ENCODE measurements around the gene ATP6V1G3. TPM values are rescaled to one million over a fixed set of nuclear protein-coding genes. Genes with fewer than 3 reads are reported as not detected.

ATP6V1G3 gene
- total and polyA plus RNA-seq, 9 of the 15 experiments (the other 6 are each of a cell fraction or from before 2014, with no cell fraction given), result 0.32 TPM; not detected in 8

DNA sequence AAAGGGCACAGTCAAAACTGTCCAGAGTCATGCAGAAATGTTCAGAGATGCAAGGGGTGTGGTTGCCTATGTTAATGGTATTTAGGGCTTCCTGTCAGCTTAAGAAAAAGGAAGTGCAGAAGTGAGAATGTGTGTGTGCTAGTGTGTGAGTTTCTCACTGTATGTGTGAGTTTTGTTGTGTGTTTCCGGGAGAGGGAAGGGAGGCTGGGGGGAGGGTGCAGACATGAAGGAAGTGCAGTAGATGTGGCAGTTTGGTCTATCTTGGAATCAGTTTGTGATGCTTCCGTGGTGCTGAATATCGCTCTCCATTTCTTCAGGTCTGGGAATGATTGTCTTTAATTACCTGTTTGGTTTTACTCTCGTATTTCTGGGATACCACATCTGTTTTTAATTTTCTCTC, 16.5 kb upstream of the ATP6V1G3 start (continued):
- TF ChIP-seq, protein P1, sequence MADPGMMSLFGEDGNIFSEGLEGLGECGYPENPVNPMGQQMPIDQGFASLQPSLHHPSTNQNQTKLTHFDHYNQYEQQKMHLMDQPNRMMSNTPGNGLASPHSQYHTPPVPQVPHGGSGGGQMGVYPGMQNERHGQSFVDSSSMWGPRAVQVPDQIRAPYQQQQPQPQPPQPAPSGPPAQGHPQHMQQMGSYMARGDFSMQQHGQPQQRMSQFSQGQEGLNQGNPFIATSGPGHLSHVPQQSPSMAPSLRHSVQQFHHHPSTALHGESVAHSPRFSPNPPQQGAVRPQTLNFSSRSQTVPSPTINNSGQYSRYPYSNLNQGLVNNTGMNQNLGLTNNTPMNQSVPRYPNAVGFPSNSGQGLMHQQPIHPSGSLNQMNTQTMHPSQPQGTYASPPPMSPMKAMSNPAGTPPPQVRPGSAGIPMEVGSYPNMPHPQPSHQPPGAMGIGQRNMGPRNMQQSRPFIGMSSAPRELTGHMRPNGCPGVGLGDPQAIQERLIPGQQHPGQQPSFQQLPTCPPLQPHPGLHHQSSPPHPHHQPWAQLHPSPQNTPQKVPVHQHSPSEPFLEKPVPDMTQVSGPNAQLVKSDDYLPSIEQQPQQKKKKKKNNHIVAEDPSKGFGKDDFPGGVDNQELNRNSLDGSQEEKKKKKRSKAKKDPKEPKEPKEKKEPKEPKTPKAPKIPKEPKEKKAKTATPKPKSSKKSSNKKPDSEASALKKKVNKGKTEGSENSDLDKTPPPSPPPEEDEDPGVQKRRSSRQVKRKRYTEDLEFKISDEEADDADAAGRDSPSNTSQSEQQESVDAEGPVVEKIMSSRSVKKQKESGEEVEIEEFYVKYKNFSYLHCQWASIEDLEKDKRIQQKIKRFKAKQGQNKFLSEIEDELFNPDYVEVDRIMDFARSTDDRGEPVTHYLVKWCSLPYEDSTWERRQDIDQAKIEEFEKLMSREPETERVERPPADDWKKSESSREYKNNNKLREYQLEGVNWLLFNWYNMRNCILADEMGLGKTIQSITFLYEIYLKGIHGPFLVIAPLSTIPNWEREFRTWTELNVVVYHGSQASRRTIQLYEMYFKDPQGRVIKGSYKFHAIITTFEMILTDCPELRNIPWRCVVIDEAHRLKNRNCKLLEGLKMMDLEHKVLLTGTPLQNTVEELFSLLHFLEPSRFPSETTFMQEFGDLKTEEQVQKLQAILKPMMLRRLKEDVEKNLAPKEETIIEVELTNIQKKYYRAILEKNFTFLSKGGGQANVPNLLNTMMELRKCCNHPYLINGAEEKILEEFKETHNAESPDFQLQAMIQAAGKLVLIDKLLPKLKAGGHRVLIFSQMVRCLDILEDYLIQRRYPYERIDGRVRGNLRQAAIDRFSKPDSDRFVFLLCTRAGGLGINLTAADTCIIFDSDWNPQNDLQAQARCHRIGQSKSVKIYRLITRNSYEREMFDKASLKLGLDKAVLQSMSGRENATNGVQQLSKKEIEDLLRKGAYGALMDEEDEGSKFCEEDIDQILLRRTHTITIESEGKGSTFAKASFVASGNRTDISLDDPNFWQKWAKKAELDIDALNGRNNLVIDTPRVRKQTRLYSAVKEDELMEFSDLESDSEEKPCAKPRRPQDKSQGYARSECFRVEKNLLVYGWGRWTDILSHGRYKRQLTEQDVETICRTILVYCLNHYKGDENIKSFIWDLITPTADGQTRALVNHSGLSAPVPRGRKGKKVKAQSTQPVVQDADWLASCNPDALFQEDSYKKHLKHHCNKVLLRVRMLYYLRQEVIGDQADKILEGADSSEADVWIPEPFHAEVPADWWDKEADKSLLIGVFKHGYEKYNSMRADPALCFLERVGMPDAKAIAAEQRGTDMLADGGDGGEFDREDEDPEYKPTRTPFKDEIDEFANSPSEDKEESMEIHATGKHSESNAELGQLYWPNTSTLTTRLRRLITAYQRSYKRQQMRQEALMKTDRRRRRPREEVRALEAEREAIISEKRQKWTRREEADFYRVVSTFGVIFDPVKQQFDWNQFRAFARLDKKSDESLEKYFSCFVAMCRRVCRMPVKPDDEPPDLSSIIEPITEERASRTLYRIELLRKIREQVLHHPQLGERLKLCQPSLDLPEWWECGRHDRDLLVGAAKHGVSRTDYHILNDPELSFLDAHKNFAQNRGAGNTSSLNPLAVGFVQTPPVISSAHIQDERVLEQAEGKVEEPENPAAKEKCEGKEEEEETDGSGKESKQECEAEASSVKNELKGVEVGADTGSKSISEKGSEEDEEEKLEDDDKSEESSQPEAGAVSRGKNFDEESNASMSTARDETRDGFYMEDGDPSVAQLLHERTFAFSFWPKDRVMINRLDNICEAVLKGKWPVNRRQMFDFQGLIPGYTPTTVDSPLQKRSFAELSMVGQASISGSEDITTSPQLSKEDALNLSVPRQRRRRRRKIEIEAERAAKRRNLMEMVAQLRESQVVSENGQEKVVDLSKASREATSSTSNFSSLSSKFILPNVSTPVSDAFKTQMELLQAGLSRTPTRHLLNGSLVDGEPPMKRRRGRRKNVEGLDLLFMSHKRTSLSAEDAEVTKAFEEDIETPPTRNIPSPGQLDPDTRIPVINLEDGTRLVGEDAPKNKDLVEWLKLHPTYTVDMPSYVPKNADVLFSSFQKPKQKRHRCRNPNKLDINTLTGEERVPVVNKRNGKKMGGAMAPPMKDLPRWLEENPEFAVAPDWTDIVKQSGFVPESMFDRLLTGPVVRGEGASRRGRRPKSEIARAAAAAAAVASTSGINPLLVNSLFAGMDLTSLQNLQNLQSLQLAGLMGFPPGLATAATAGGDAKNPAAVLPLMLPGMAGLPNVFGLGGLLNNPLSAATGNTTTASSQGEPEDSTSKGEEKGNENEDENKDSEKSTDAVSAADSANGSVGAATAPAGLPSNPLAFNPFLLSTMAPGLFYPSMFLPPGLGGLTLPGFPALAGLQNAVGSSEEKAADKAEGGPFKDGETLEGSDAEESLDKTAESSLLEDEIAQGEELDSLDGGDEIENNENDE (IDR thresholded peaks at IDR 0.05; ENCODE audit: low read depth, low read length), result no peak
- no peak for TF ChIP-seq ZNF551 (CRISPR knock-in tag; IDR thresholded peaks at IDR 0.05)
- TF ChIP-seq, protein P2, sequence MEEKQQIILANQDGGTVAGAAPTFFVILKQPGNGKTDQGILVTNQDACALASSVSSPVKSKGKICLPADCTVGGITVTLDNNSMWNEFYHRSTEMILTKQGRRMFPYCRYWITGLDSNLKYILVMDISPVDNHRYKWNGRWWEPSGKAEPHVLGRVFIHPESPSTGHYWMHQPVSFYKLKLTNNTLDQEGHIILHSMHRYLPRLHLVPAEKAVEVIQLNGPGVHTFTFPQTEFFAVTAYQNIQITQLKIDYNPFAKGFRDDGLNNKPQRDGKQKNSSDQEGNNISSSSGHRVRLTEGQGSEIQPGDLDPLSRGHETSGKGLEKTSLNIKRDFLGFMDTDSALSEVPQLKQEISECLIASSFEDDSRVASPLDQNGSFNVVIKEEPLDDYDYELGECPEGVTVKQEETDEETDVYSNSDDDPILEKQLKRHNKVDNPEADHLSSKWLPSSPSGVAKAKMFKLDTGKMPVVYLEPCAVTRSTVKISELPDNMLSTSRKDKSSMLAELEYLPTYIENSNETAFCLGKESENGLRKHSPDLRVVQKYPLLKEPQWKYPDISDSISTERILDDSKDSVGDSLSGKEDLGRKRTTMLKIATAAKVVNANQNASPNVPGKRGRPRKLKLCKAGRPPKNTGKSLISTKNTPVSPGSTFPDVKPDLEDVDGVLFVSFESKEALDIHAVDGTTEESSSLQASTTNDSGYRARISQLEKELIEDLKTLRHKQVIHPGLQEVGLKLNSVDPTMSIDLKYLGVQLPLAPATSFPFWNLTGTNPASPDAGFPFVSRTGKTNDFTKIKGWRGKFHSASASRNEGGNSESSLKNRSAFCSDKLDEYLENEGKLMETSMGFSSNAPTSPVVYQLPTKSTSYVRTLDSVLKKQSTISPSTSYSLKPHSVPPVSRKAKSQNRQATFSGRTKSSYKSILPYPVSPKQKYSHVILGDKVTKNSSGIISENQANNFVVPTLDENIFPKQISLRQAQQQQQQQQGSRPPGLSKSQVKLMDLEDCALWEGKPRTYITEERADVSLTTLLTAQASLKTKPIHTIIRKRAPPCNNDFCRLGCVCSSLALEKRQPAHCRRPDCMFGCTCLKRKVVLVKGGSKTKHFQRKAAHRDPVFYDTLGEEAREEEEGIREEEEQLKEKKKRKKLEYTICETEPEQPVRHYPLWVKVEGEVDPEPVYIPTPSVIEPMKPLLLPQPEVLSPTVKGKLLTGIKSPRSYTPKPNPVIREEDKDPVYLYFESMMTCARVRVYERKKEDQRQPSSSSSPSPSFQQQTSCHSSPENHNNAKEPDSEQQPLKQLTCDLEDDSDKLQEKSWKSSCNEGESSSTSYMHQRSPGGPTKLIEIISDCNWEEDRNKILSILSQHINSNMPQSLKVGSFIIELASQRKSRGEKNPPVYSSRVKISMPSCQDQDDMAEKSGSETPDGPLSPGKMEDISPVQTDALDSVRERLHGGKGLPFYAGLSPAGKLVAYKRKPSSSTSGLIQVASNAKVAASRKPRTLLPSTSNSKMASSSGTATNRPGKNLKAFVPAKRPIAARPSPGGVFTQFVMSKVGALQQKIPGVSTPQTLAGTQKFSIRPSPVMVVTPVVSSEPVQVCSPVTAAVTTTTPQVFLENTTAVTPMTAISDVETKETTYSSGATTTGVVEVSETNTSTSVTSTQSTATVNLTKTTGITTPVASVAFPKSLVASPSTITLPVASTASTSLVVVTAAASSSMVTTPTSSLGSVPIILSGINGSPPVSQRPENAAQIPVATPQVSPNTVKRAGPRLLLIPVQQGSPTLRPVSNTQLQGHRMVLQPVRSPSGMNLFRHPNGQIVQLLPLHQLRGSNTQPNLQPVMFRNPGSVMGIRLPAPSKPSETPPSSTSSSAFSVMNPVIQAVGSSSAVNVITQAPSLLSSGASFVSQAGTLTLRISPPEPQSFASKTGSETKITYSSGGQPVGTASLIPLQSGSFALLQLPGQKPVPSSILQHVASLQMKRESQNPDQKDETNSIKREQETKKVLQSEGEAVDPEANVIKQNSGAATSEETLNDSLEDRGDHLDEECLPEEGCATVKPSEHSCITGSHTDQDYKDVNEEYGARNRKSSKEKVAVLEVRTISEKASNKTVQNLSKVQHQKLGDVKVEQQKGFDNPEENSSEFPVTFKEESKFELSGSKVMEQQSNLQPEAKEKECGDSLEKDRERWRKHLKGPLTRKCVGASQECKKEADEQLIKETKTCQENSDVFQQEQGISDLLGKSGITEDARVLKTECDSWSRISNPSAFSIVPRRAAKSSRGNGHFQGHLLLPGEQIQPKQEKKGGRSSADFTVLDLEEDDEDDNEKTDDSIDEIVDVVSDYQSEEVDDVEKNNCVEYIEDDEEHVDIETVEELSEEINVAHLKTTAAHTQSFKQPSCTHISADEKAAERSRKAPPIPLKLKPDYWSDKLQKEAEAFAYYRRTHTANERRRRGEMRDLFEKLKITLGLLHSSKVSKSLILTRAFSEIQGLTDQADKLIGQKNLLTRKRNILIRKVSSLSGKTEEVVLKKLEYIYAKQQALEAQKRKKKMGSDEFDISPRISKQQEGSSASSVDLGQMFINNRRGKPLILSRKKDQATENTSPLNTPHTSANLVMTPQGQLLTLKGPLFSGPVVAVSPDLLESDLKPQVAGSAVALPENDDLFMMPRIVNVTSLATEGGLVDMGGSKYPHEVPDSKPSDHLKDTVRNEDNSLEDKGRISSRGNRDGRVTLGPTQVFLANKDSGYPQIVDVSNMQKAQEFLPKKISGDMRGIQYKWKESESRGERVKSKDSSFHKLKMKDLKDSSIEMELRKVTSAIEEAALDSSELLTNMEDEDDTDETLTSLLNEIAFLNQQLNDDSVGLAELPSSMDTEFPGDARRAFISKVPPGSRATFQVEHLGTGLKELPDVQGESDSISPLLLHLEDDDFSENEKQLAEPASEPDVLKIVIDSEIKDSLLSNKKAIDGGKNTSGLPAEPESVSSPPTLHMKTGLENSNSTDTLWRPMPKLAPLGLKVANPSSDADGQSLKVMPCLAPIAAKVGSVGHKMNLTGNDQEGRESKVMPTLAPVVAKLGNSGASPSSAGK (IDR thresholded peaks at IDR 0.05), result peak; percentile 25; the same call in 1 of the 2 replicates
- TF ChIP-seq ZNF212 (CRISPR knock-in tag; IDR thresholded peaks at IDR 0.05), result no peak
- no peak for TF ChIP-seq ZBTB7A (IDR thresholded peaks at IDR 0.05; ENCODE audit: borderline replicate concordance, control insufficient read depth, low read depth, low read length)

Measured in K562 (cell line).